Left ventricle myocardium superior (tissue), 1 donor: ENCODE measurements around the gene TMEM266. TPM values are rescaled to one million over a fixed set of nuclear protein-coding genes. Genes with fewer than 3 reads are reported as not detected.
A peak's percentile ranks its signal among the peaks of the same experiment; 100 is the strongest.
"Not testable (repeated sequence)": the region's sequence is repeated elsewhere in the genome, so short reads cannot be mapped to it uniquely, and the experiment has no call there.

Experiments used
- ATAC-seq: fragments of 200-7000 bp; cut with Tn5 transposase; one replicate; pipeline ENCODE4 v1.9.1; 2020; ENCODE audit warnings: mild to moderate bottlenecking, moderate library complexity
- DNase-seq: peaks from one replicate; pipeline ENCODE4 v3.0.0-alpha.2; 2020
- intact Hi-C: fragments of 100-400 bp; cut with micrococcal nuclease; formaldehyde crosslinking; loops from one replicate; pipeline ENCODE4 v1.11.0; 2022
- long read RNA-seq: library from polyadenylated mRNA; unstranded; transcript quantifications from one replicate; pipeline ENCODE4 v2.0.0, GENCODE V29; 2021
- total RNA-seq: library from RNA; stranded (reverse); fragmentation: NEBNext Ultra II Directional; extraction: Animal tissue kit (Norgen Biotek cat#: 25700); gene quantifications from one replicate; pipeline ENCODE4 v1.2.1, GENCODE V29; 2021
- donor health status: DM: no; HTN: yes; CAD: no; lungs with severe emphysema.

The TMEM266 gene, protein sequence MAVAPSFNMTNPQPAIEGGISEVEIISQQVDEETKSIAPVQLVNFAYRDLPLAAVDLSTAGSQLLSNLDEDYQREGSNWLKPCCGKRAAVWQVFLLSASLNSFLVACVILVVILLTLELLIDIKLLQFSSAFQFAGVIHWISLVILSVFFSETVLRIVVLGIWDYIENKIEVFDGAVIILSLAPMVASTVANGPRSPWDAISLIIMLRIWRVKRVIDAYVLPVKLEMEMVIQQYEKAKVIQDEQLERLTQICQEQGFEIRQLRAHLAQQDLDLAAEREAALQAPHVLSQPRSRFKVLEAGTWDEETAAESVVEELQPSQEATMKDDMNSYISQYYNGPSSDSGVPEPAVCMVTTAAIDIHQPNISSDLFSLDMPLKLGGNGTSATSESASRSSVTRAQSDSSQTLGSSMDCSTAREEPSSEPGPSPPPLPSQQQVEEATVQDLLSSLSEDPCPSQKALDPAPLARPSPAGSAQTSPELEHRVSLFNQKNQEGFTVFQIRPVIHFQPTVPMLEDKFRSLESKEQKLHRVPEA
- 0.10 TPM for total RNA-seq
- long read RNA-seq = 0 reads

DNA sequence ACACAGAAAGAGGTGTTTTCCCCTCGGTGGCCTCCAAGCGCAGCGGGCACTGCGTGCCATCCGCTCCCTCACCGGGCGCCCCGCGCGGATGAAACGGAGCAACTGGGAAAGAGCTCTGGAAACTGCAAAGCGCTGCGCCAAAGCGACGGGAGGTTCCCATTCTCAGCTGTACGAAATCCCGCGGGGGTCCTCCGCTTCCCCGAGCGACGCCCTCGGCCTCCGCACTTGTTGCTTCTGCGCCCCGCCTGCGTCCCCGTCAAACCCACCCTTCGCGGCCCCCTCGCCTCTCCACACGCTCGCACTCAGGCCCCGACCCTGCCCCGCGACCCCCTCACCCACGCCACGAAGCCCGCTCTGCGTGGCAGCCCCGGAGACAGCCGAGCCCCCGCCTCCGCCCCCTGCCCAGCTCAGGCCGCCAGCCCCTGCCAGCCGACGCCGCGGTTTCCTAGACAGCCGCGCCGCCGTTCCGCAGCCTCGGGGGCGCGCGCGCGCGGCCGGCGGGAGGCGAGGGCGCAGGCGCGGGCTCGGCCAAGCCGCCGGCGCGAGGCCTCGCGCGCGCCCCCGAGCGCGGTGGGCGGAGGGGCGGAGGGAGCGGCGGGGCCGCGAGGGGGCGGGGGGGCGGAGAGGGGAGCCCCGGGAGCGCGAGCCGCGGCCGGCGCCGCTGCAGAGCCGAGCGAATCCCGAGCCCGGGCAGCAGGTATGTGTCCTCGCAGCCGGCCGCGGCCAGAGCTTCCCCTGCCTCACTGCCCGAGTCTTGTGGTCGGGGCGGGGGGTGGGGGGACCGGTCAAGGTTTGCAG is at the start of gene TMEM266:
TMEM266 (plus strand) TSS at position 666 of the 798 bp plus-strand sequence. CDS start 74,279 bp downstream, outside the sequence.
- DNase-seq (peak; percentile 61), ATAC-seq (peak; percentile 86)
- intact Hi-C loops = loop anchor here (5.0 kb wide), 1 partner anchor 78 kb away; no protein-coding TSS in a partner anchor

- intact Hi-C loops = no loop called here
- DNase-seq (no peak), ATAC-seq (no peak)
Measured at GRCh38 chr15:76010613-76011012, 49.2 kb upstream of the TMEM266 start.

GRCh38 chr15:76011627-76012551 is 47.9 kb upstream of the TMEM266 start, which contains the start of gene NRG4:
TSS of gene NRG4 (minus strand) at chr15:76012424. CDS start at chr15:76011230, 1,194 bp downstream.
- intact Hi-C loops = no loop called here

DNA sequence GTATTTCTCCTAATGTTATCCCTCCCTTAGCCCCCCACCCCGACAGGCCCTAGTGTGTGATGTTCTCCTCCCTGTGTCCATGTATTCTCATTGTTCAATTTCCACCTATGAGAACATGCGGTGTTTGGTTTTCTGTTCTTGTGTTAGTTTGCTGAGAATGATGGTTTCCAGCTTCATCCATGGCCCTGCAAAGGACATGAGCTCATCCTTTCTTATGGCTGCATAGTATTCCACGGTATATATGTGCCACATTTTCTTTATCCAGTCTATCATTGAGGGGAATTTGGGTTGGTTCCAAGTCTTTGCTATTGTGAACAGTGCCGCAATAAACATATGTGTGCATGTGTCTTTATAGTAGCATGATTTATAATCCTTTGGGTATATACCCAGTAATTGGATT is 46.3 kb upstream of the TMEM266 start:
- intact Hi-C loops, ATAC-seq, DNase-seq: not testable (repeated sequence)

More at GRCh38 chr15:76011627-76012551, 47.9 kb upstream of the TMEM266 start, which contains the start of gene NRG4:
- no peak for DNase-seq
- ATAC-seq = no peak

DNA sequence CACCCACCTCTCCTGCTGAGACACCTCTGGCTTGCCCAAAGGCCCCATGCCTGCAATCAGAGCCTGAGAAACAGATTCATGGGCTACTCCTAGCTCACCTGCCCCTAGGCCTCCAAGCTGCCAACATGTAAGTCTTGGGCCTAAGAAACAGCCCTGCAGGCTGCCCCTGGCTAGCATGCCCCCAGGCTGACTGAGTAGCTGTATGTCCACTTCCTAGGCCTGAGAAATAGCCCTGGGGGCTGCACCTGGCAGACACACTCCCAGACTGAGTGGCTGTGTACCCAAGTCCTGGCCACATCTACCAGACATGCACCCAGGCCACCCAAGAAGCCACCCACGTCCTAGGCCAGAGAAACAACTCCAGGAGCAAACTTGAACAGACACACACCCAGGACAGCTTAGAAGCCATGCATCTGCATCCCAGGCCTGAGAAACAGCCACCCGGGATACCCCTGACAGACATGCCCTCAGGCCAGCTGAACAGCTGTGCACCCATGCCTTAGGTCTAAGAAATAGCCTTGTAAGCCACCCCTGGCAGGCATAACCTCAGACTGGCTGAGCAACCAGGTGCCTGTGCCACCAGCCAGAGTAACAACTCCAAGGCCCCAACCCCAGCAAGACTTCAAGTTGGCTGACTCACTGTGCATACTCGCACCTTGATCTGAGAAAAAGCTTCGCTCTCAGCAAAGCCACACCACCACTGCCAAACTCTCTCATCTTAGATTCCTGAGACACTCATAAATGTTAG is 35.6 kb upstream of the TMEM266 start:
- intact Hi-C loops = no loop called here
- DNase-seq = no peak
- no peak for ATAC-seq

- intact Hi-C loops = no loop called here
- DNase-seq (no peak), ATAC-seq (no peak)
Measured at GRCh38 chr15:76032046-76032445, 27.7 kb upstream of the TMEM266 start.

DNA sequence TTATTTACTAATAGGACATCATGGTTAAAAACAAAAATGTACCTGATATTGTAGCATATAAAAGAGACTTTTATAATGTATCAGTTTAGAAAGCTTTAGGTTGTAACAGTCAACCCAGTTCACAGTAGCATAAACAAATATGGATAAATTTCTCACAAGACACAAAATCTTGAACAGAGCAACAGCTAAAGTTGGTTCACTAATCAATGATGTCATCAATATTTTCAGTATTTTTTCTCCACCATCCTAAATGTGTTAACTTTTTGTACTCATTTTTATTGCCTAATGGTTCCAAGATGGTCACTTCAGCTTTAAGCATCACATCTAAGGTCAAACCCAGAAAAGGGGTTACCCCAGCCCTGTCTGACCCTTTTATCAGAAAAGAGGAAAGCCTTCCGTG is 26.3 kb upstream of the TMEM266 start:
- ATAC-seq (no peak), DNase-seq (no peak)
- intact Hi-C loops = no loop called here

GRCh38 chr15:76034111-76034510 is 25.7 kb upstream of the TMEM266 start:
- no peak for DNase-seq
- no peak for ATAC-seq
- intact Hi-C loops = no loop called here

- DNase-seq (no peak), ATAC-seq (no peak)
- intact Hi-C loops = no loop called here
Measured at GRCh38 chr15:76035593-76035992, 24.2 kb upstream of the TMEM266 start.

GRCh38 chr15:76038512-76038911 is 21.3 kb upstream of the TMEM266 start:
- intact Hi-C loops = no loop called here
- no peak for ATAC-seq
- DNase-seq = no peak

- intact Hi-C loops, DNase-seq, ATAC-seq: not testable (repeated sequence)
Measured at GRCh38 chr15:76054201-76054600, 5.6 kb upstream of the TMEM266 start.

DNA sequence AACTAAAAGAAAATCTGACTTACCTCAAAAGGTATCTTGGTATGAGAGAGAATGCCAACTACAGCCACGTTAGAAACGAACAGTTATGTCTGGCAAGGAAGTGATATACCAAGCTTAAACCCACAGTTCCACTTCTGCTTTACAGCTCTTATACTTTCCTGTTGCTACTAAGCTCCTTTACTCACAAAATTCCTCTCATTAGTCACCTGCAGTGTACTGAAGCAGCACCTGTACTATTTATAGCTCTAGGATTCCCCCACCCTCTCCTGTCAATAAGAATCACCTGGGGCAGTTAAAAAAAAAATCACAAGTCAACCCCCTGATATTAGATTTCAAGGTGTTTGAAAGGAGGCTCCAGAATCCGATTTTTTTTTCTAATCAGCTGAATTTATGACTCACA is 2.9 kb upstream of the TMEM266 start:
- ATAC-seq (no peak), DNase-seq (no peak)
- intact Hi-C loops = no loop called here

DNA sequence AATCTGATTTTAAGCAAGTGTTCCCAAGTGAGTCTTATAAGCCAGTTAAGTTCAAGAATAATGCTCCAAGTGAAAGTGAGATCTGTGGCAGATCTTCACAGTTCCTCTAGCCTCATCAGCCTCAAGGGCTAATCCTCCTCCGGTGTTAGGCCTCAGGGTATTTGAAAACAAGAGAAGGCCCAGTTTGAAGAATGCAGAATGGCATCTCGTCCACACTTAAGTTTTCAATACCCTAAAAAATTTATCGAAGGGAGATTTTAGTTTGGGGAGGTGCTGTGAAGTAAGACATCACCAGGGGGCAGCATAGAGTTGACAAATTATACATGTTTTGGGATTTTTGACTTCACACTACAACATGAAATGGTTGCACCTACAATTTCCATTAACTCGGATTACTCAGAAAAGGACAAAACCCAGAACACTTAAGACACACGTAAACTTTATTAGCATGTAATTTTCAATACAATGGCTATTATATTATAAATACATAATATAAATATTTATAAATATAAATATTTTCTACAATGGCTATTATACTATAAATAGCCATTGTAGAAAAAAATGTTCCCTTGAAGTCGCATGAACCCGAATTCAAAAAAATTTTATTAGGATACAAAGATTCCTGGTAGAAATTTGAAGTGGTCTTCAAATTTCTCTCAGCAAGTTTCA is 2.3 kb upstream of the TMEM266 start:
- intact Hi-C loops = no loop called here
- no peak for DNase-seq

DNA sequence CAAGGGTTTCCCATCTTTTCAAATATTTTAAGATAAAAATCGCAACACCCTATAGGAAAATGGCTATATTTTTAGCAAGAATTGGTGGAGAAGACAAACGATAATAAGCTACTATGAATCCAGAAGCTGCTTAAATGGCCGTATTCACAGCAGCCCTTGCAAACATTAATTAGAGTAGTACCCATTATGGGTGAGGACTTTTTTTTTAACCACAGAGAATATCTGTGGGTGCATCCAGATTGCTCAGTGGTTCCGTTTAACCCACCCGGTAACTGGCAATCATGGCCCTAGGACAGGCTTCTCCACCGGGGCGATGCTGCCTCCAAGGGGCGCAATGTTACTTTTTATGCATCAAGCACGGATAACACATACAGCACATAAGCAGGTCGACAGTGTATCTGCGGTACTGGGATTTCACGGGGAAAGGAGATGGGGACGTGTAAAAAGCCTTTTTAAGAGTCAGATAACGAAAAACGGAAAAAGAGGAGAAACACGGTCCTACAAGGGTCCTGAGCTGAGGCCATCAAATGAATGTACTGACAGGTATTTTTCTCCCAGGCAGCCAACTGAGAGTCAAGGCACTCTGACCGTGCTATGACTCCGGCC is 968 bp upstream of the TMEM266 start:
- intact Hi-C loops = no loop called here
- ATAC-seq (peak; percentile 70), DNase-seq (no peak)

More for the DNA sequence above, 2.3 kb upstream of the TMEM266 start:
- ATAC-seq = no peak

DNA sequence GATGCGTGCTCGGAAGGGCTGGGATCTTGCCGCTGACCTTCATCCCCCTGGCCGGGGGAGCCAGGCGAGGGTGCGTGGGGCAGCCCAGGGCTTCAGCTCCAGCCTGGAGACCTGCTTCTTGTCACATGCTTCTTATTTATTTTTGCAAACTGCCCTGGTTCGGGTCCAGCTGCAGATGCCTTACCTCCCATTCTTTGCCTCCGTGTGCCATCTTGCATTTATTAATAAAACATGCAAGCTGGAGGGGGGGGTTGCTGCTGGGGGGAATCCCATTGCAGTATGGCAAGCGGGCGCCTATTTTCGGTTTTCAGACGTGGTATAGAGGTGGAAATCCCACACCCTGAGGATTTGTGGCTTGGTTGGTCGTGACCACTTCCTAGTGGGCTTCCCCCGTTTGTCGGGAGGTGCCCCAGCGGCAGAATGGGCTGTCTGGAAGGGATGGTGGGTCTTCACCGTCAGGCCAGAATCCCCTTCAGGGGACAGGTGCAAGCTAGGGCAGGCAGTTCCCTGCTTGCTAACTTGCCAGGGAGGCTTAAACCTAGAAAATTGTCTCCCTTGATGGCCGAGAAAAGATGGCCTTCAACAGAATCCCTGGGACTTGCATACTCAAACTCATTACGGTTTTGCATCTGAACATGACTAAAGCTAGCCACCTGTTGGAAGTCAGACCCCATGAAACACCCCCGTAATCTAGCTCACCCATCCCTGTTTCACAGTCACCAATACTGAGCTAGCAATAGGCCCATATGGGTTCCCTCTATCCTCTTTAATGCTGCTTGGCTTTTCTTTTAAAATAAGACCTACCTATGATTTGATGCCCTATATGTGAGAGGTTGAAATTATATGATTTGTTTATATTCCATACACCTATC is 569 bp downstream of the TMEM266 start:
- intact Hi-C loops = loop anchor here (5.0 kb wide), 1 partner anchor 77 kb away; no protein-coding TSS in a partner anchor
- DNase-seq = no peak
- ATAC-seq = peak; percentile 16

DNA sequence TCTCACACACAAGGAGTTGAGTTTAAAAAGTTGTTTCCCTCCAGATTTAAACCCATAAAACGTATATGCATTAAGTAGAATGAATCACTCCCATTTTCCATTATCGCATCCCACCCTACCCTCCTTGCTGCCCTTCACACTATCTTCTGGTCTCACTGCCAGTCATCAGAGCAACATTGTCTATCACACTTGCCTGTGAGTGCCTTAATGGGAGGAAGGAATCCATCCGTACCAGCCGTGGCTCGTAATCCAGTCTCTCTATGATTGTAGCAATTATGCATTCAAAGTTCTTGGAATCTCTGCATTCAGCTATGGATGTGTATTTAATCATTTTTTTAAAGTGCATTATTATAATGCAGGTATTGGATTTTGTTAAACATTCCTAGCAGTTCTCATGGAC is 1.9 kb downstream of the TMEM266 start:
- intact Hi-C loops = loop anchor here (5.0 kb wide), 1 partner anchor 76 kb away; no protein-coding TSS in a partner anchor

More for the DNA sequence above, 1.9 kb downstream of the TMEM266 start:
- no peak for DNase-seq
- ATAC-seq = no peak
